Neural progenitor cell (in vitro differentiated cells): ENCODE data around the gene ETHE1. TPM values are rescaled to one million over a fixed set of nuclear protein-coding genes. Genes with fewer than 3 reads are reported as not detected.

ENCODE experiments used
- DNase-seq: peaks from one replicate; pipeline ENCODE4 v3.0.0-alpha.2; 2016; ENCODE audit warnings: low spot score
- H2AFZ ChIP-seq: fragments of 200-600 bp; sonication (generic); replicated peaks from 2 replicates; pipeline ENCODE4 v1.6.1; 2016; ENCODE audit warnings: antibody characterized with exemption
- H3F3A ChIP-seq: fragments of 200-600 bp; sonication (generic); 2 replicates; pipeline ENCODE4 v1.6.1; 2016; ENCODE audit warnings: antibody characterized with exemption, low read depth
- H3K27ac ChIP-seq: fragments of 200-600 bp; sonication (generic); 2 replicates; pipeline ENCODE4 v1.5.1; 2016; ENCODE audit warnings: mild to moderate bottlenecking
- H3K27me3 ChIP-seq: fragments of 200-600 bp; sonication (generic); 2 replicates; pipeline ENCODE4 v1.6.1; 2016; ENCODE audit warnings: mild to moderate bottlenecking, moderate library complexity
- H3K36me3 ChIP-seq: fragments of 200-600 bp; sonication (generic); 2 replicates; pipeline ENCODE4 v1.5.1; 2016
- H3K4me1 ChIP-seq: fragments of 200-600 bp; sonication (generic); 2 replicates; pipeline ENCODE4 v1.6.1; 2016; ENCODE audit warnings: mixed run types
- H3K4me2 ChIP-seq: fragments of 200-600 bp; sonication (generic); 2 replicates; pipeline ENCODE4 v1.6.1; 2016
- H3K4me3 ChIP-seq: fragments of 200-600 bp; sonication (generic); 2 replicates; pipeline ENCODE4 v1.5.1; 2016
- H3K79me2 ChIP-seq: fragments of 200-600 bp; sonication (generic); 2 replicates; pipeline ENCODE4 v1.6.1; 2016; ENCODE audit warnings: low read depth
- H3K9ac ChIP-seq: fragments of 200-600 bp; sonication (generic); 2 replicates; pipeline ENCODE4 v1.6.1; 2016
- H3K9me3 ChIP-seq: fragments of 200-600 bp; sonication (generic); 2 replicates; pipeline ENCODE4 v1.5.1; 2016; ENCODE audit warnings: low read depth
- H4K20me1 ChIP-seq: fragments of 200-600 bp; sonication (generic); 2 replicates; pipeline ENCODE4 v1.6.1; 2016; ENCODE audit warnings: low read depth
- H3K27ac Mint-ChIP-seq: 3 replicates; pipeline ENCODE4 v1.8.0; 2021; ENCODE audit warnings: mixed read lengths
- H3K27me3 Mint-ChIP-seq: 2 replicates; pipeline ENCODE4 v1.8.0; 2022; ENCODE audit warnings: low read depth, mild to moderate bottlenecking, inconsistent platforms, moderate library complexity, mixed read lengths; ENCODE audit not compliant: insufficient read depth
- H3K36me3 Mint-ChIP-seq: 3 replicates; pipeline ENCODE4 v1.8.0; 2021; ENCODE audit warnings: mixed read lengths
- H3K4me1 Mint-ChIP-seq: 3 replicates; pipeline ENCODE4 v1.8.0; 2021; ENCODE audit warnings: mixed read lengths
- H3K4me3 Mint-ChIP-seq: 3 replicates; pipeline ENCODE4 v1.8.0; 2021; ENCODE audit warnings: mild to moderate bottlenecking, moderate library complexity, mixed read lengths
- H3K9me3 Mint-ChIP-seq: 3 replicates; pipeline ENCODE4 v1.8.0; 2020; ENCODE audit warnings: mixed read lengths
- CTCF ChIP-seq: fragments of 200-600 bp; sonication (generic); IDR thresholded peaks from 2 replicates; pipeline ENCODE4 v1.5.1; 2017; ENCODE audit warnings: antibody characterized with exemption, mild to moderate bottlenecking
- EZH2 ChIP-seq: fragments of 200-600 bp; sonication (generic); IDR thresholded peaks from 2 replicates; pipeline ENCODE4 v1.6.1; 2017; ENCODE audit warnings: antibody characterized with exemption, mild to moderate bottlenecking, moderate library complexity
- EZH2phosphoT487 ChIP-seq: fragments of 200-600 bp; sonication (generic); IDR thresholded peaks from 2 replicates; pipeline ENCODE4 v1.6.1; 2017; ENCODE audit warnings: antibody characterized with exemption
- total RNA-seq: library from RNA; depleted of rRNA; stranded (reverse); fragments of >200 nt; gene quantifications from 2 replicates; pipeline ENCODE4 v1.2.3, GENCODE V29; 2015; ENCODE audit warnings: low replicate concordance

Gene ETHE1
- total RNA-seq, 1 donor from 2014 or later, result 13.6 TPM

- no peak overlapping the region for H3K4me2 ChIP-seq
These were observed 35.8 kb upstream of the ETHE1 start for GRCh38 chr19:43562698-43563241.

DNA sequence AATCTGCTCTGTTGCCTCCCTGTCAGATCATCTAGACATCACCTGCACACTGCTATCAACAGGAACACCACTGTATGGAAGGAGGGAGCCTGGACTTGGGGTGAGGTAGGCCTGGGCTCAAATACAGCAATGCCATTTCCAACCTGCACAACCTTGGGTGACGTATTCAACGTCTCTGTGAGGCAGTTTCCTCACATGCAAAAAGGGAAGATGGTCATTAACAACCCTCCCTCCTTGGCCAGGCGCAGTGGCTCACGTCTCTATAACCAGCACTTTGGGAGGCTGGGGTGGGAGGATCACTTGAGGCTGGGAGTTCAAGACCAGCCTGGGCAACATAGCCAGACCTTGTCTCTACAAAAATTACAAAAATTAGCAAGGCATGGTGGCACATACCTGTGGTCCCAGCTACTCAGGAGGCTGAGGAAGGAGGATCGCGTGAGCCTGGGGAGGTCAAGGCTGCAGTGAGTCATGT lies 35.3 kb upstream of the ETHE1 start:
- H2AFZ ChIP-seq, result no peak overlapping the region
- H3K9me3 Mint-ChIP-seq, result no peaks in the 10 kb centered on the region
- no peak overlapping the region for H3K4me3 Mint-ChIP-seq
- H3K4me1 Mint-ChIP-seq, result no peaks in the 10 kb centered on the region
- H3K9ac ChIP-seq, result no peak overlapping the region
- H3K36me3 ChIP-seq, result no peaks in the 10 kb centered on the region
- no peaks in the 10 kb centered on the region for H3K9me3 ChIP-seq
- H3K4me1 ChIP-seq, result no peaks in the 10 kb centered on the region
- no peak for TF ChIP-seq EZH2
- no peak for TF ChIP-seq CTCF
- no peak for TF ChIP-seq EZH2phosphoT487
- H3K4me3 ChIP-seq, result no peak overlapping the region
- no peaks in the 10 kb centered on the region for H3F3A ChIP-seq
- H3K27ac Mint-ChIP-seq, result no peak overlapping the region
- no peaks in the 10 kb centered on the region for H3K79me2 ChIP-seq
- no peaks in the 10 kb centered on the region for H4K20me1 ChIP-seq
- H3K27me3 Mint-ChIP-seq, result no peaks in the 10 kb centered on the region
- H3K4me2 ChIP-seq, result no peak overlapping the region
- no peaks in the 10 kb centered on the region for H3K27me3 ChIP-seq
- peaks cover 21% of the 10 kb centered on the region for H3K36me3 Mint-ChIP-seq
- H3K27ac ChIP-seq, result no peak overlapping the region
- DNase-seq, result no peak

More at GRCh38 chr19:43562698-43563241, 35.8 kb upstream of the ETHE1 start:
- Mint-ChIP-seq H3K27ac (no peak overlapping the region), H3K4me1 (no peaks in the 10 kb centered on the region), H3K4me3 (no peak overlapping the region), H3K36me3 (peaks cover 21% of the 10 kb centered on the region), H3K9me3 (no peaks in the 10 kb centered on the region), H3K27me3 (no peaks in the 10 kb centered on the region)
- Histone ChIP-seq H3K79me2 (no peaks in the 10 kb centered on the region), H3K27ac (no peak overlapping the region), H3K9me3 (no peaks in the 10 kb centered on the region), H2AFZ (no peak overlapping the region), H3K36me3 (no peaks in the 10 kb centered on the region), H3F3A (no peaks in the 10 kb centered on the region), H3K4me1 (no peaks in the 10 kb centered on the region), H3K9ac (no peak overlapping the region), H3K4me3 (no peak overlapping the region), H3K27me3 (no peaks in the 10 kb centered on the region), H4K20me1 (no peaks in the 10 kb centered on the region)
- TF ChIP-seq EZH2 (no peak), CTCF (no peak), EZH2phosphoT487 (no peak)
- no peak for DNase-seq

GRCh38 chr19:43561139-43561970 lies 34.4 kb upstream of the ETHE1 start:
- Mint-ChIP-seq H3K36me3 (peaks cover 22% of the 10 kb centered on the region), H3K4me1 (no peaks in the 10 kb centered on the region), H3K9me3 (no peaks in the 10 kb centered on the region), H3K4me3 (peak overlapping the region; percentile 7), H3K27me3 (no peaks in the 10 kb centered on the region), H3K27ac (no peak overlapping the region)
- DNase-seq, result no peak
- no peak overlapping the region for H3K4me2 ChIP-seq
- no peak overlapping the region for H3K27ac ChIP-seq
- no peak overlapping the region for H2AFZ ChIP-seq
- no peaks in the 10 kb centered on the region for H4K20me1 ChIP-seq
- TF ChIP-seq EZH2phosphoT487 (no peak), EZH2 (no peak), CTCF (no peak)
- no peaks in the 10 kb centered on the region for H3K4me1 ChIP-seq
- no peaks in the 10 kb centered on the region for H3K9me3 ChIP-seq
- H3K79me2 ChIP-seq, result no peaks in the 10 kb centered on the region
- no peaks in the 10 kb centered on the region for H3K27me3 ChIP-seq
- no peaks in the 10 kb centered on the region for H3F3A ChIP-seq
- H3K9ac ChIP-seq, result no peak overlapping the region
- no peak overlapping the region for H3K4me3 ChIP-seq
- H3K36me3 ChIP-seq, result no peaks in the 10 kb centered on the region
